Right atrium auricular region (tissue), 2 donors: ENCODE measurements around the gene DHRS12. TPM values are rescaled to one million over a fixed set of nuclear protein-coding genes. Genes with fewer than 3 reads are reported as not detected.

Experiments
- DNase-seq: peaks from one replicate; pipeline ENCODE4 v3.0.0-alpha.2; 2019; ENCODE audit warnings: low spot score
- H3K27ac ChIP-seq, 2 donors: fragments of 200-600 bp; sonication (generic); 1 replicate in 1 of 2; 2 replicates in 1 of 2; pipeline ENCODE4 v1.5.1; 2016 to 2019
- H3K27me3 ChIP-seq, 2 donors: fragments of 200-600 bp; sonication (generic); one replicate each; pipeline versions ENCODE4 v1.5.1 to v1.6.0; 2017 to 2019
- H3K36me3 ChIP-seq: fragments of 200-600 bp; sonication (generic); one replicate; pipeline ENCODE4 v1.5.1; 2016
- H3K4me1 ChIP-seq, 2 donors: fragments of 200-600 bp; sonication (generic); one replicate each; pipeline versions ENCODE4 v1.5.1 to v1.6.0; 2017 to 2019
- H3K4me3 ChIP-seq, 2 donors: fragments of 200-600 bp; sonication (generic); 1 replicate in 1 of 2; 2 replicates in 1 of 2; pipeline ENCODE4 v1.5.1; 2017 to 2019; ENCODE audit warnings: mild to moderate bottlenecking in 1 of 2, moderate library complexity in 1 of 2
- H3K9me3 ChIP-seq, 2 donors: fragments of 200-600 bp; sonication (generic); one replicate each; pipeline ENCODE4 v1.5.1; 2019
- total RNA-seq, 2 donors: library from RNA; depleted of rRNA; stranded (reverse); fragments of >200 nt; gene quantifications; one replicate each; pipeline ENCODE4 v1.1.0, GENCODE V29; 2016
- TF ChIP-seq, protein P1 (sequence below), 2 donors: fragments of 200-600 bp; sonication (generic); IDR thresholded peaks; one replicate each; pipeline ENCODE4 v1.5.1; 2019; ENCODE audit warnings: antibody characterized with exemption in 2 of 2

Gene DHRS12
- total RNA-seq, 2 donors from 2014 or later = 9.6 to 10.1 TPM

DNA sequence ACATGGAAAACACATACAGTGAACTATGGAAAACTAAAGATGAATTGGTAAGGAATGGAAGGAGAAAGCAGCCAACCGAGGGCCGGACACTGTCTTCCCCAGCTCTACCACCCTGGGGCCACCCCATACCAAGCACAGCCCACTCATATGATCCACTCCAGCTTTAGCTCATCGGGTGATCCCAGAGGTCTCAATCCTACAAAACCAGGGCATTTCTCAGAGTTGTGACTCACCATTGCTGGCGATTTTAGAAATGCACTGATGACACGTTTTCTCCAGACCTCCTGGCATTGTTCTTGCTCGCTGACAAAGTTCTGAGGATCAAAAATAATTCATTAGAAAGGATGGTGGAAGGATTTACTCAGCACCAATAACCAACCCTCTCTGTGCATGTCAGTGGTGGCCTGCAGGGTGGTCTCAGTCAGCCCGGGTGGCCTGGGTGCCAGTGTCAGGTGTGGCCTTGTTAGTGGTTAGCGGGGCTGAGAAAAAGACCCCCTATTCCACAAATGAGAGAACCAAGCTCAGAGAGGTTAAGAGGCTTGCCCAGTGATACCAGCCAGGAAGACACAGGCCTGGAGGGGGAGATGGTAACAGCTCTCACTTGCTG is 34.4 kb upstream of the DHRS12 start:
- H3K36me3 ChIP-seq = no peaks in the 10 kb centered on the region
- H3K27ac ChIP-seq = no peak overlapping the region
- H3K9me3 ChIP-seq = no peaks in the 10 kb centered on the region
- no peaks in the 10 kb centered on the region for H3K27me3 ChIP-seq
- no peak for DNase-seq
- TF ChIP-seq, protein P1, sequence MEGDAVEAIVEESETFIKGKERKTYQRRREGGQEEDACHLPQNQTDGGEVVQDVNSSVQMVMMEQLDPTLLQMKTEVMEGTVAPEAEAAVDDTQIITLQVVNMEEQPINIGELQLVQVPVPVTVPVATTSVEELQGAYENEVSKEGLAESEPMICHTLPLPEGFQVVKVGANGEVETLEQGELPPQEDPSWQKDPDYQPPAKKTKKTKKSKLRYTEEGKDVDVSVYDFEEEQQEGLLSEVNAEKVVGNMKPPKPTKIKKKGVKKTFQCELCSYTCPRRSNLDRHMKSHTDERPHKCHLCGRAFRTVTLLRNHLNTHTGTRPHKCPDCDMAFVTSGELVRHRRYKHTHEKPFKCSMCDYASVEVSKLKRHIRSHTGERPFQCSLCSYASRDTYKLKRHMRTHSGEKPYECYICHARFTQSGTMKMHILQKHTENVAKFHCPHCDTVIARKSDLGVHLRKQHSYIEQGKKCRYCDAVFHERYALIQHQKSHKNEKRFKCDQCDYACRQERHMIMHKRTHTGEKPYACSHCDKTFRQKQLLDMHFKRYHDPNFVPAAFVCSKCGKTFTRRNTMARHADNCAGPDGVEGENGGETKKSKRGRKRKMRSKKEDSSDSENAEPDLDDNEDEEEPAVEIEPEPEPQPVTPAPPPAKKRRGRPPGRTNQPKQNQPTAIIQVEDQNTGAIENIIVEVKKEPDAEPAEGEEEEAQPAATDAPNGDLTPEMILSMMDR (IDR thresholded peaks at IDR 0.05) = no peak
- no peak overlapping the region for H3K4me3 ChIP-seq
- H3K4me1 ChIP-seq = peaks cover 0 to 5% of the 10 kb centered on the region in 2 donors

DNA sequence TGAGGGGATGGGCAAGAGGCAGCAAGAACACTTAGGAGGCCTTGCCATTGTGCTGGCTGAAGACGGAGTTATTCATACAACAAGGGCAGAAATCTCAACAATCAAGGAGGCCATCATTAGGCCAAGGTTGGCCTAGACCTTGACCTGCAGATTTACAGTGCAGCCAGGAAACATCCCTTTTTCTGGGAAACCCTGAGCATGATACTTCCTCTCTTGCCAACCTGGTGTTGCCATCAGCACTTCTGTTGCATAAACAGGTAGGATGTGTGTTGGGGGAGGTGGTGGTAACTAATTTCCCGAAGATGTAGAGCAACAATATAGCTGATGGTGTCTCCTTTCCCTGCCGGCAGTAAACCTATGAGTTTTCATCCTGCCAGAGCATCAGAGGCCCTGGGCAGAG is 33.1 kb upstream of the DHRS12 start:
- Histone ChIP-seq H3K27me3 (no peaks in the 10 kb centered on the region), H3K4me3 (no peak overlapping the region), H3K27ac (no peak overlapping the region), H3K36me3 (no peaks in the 10 kb centered on the region), H3K4me1 (peaks cover 0 to 5% of the 10 kb centered on the region in 2 donors), H3K9me3 (no peaks in the 10 kb centered on the region)
- TF ChIP-seq, protein P1 (IDR thresholded peaks at IDR 0.05) = no peak
- no peak for DNase-seq

GRCh38 chr13:51834581-51835171 is 30.7 kb upstream of the DHRS12 start:
- Histone ChIP-seq H3K36me3 (no peaks in the 10 kb centered on the region), H3K9me3 (no peaks in the 10 kb centered on the region), H3K27ac (no peak overlapping the region), H3K27me3 (no peaks in the 10 kb centered on the region), H3K4me3 (no peak overlapping the region), H3K4me1 (peaks cover 0 to 4% of the 10 kb centered on the region in 2 donors)
- TF ChIP-seq, protein P1 (IDR thresholded peaks at IDR 0.05) = no peak
- no peak for DNase-seq

DNA sequence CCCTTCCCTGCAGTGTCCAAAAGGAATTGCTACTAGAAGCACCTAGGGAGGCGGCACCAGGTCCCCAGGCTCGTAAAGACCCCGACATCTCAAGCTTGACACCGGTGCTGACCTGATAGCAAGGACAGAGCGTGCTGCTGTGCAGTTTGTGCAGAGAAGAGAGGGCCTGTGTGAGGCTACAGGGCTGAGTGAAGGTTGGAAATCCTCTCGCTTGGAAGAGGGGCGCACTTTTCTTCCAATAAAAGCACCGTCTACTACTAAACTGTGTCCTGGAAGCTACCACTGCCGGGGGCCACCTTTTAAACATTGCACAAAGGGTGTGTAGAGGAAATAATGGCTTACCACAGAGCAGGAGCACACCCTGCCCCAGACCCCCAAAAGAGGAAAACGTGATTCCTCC is 30.0 kb upstream of the DHRS12 start:
- H3K36me3 ChIP-seq = no peaks in the 10 kb centered on the region
- H3K27me3 ChIP-seq = no peaks in the 10 kb centered on the region
- no peak overlapping the region for H3K4me3 ChIP-seq
- H3K9me3 ChIP-seq = no peaks in the 10 kb centered on the region
- H3K4me1 ChIP-seq = no peaks in the 10 kb centered on the region
- DNase-seq = peak; percentile 50
- H3K27ac ChIP-seq = no peak overlapping the region
- TF ChIP-seq, protein P1 (IDR thresholded peaks at IDR 0.05) = no peak

- Histone ChIP-seq H3K4me3 (no peak overlapping the region), H3K27ac (no peak overlapping the region), H3K27me3 (no peaks in the 10 kb centered on the region), H3K4me1 (peaks cover 0 to 7% of the 10 kb centered on the region in 2 donors), H3K9me3 (no peaks in the 10 kb centered on the region), H3K36me3 (no peaks in the 10 kb centered on the region)
- DNase-seq = peak; percentile 59
- TF ChIP-seq, protein P1 (IDR thresholded peaks at IDR 0.05) = peak; percentile 21 to 71
These were observed 28.6 kb upstream of the DHRS12 start for GRCh38 chr13:51832471-51833152.
